GM19043 (cell line): ENCODE data around the gene ZNF584.

ENCODE experiments used
- ATAC-seq: cut with Tn5 transposase; IDR thresholded peaks from one replicate; pipeline ENCODE4 v1.9.1; 2021; ENCODE audit warnings: low read depth; ENCODE audit not compliant: unreplicated experiment

The ZNF584 gene

GRCh38 chr19:58455306-58455705 lies 46.9 kb downstream of the ZNF584 start:
- no peak for ATAC-seq

- no peak for ATAC-seq
These were observed 47.7 kb downstream of the ZNF584 start for GRCh38 chr19:58456111-58456510.

GRCh38 chr19:58460039-58460438 lies 51.6 kb downstream of the ZNF584 start:
- ATAC-seq: no peak

GRCh38 chr19:58466089-58466759 lies 57.8 kb downstream of the ZNF584 start:
- no peak for ATAC-seq

DNA sequence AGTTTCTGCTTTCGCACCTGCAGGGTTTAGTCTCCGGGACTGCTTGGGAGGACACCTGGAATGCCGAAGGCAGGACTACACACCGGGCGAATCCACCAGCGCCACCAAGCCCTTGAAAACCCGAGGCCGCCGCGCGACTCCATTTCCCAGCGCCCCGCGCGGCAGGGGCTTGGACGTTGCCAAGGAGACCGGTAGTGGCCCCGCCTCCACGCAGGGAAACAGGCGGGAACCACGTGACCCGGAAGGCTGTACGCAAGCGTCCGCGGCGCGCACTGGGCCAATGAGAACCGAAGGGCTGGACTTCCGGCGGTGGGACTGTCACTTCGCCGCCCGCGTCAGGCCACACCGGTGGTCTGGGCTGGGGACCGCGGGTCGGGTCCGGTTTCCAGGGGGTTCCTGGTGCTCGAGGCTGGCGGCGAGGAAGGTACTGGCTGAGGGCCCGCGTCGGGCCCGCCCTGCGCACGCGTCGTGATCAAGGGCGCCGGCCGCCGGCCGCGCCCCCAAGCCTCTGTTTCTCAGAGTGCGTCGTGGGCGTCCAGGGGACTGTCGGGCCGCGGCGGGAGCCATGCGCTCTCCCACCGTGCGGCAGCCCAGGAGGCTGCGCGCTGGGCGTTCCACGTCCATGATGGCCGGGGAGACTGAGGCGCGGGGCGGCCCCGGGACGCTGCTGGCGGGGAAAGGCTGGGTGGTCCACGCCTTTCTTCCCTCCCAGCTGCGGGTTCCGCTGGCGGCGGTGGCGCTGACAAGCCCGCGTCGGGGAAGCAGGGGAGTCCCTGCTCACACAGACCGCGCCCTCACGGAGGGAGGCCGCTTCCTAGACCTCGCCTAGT lies 58.5 kb downstream of the ZNF584 start, which contains the start of gene ZNF324:
TSS of gene ZNF324 (plus strand) at position 321 of the 830 bp plus-strand sequence. CDS start 2,106 bp downstream, outside the sequence.
- ATAC-seq: peak; percentile 91
